GM10847 (cell line): ENCODE data around the gene DUSP10.
A peak's percentile ranks its signal among the peaks of the same experiment; 100 is the strongest.

Experiments used
- POLR2A ChIP-seq: IDR thresholded peaks from 2 replicates; pipeline ENCODE4 v1.6.1; 2011; ENCODE audit not compliant: insufficient read length; ENCODE audit errors: extremely low read depth

Gene DUSP10

GRCh38 chr1:221741703-221742554 lies at the start of gene DUSP10:
DUSP10 (minus strand) TSS chr1:221742089; CDS start chr1:221739744, 2,345 bp downstream.
- peak; percentile 68 for TF ChIP-seq POLR2A

GRCh38 chr1:221788466-221788865 lies 46.6 kb upstream of the DUSP10 start:
- TF ChIP-seq POLR2A: no peak

- no peak for TF ChIP-seq POLR2A
These were observed 44.8 kb upstream of the DUSP10 start for GRCh38 chr1:221786647-221787046.

GRCh38 chr1:221783936-221784335 lies 42.0 kb upstream of the DUSP10 start:
- no peak for TF ChIP-seq POLR2A

- TF ChIP-seq POLR2A: no peak
These were observed 41.5 kb upstream of the DUSP10 start for GRCh38 chr1:221783437-221783836.

- TF ChIP-seq POLR2A: no peak
These were observed 41.1 kb upstream of the DUSP10 start for GRCh38 chr1:221782970-221783369.

- TF ChIP-seq POLR2A: no peak
These were observed 40.6 kb upstream of the DUSP10 start for GRCh38 chr1:221782477-221782876.

GRCh38 chr1:221781102-221781755 lies 39.3 kb upstream of the DUSP10 start:
- TF ChIP-seq POLR2A: no peak

GRCh38 chr1:221780175-221780574 lies 38.3 kb upstream of the DUSP10 start:
- TF ChIP-seq POLR2A: no peak

- TF ChIP-seq POLR2A: no peak
These were observed 37.9 kb upstream of the DUSP10 start for GRCh38 chr1:221779771-221780170.

GRCh38 chr1:221778535-221779142 lies 36.8 kb upstream of the DUSP10 start:
- no peak for TF ChIP-seq POLR2A

GRCh38 chr1:221778125-221778524 lies 36.2 kb upstream of the DUSP10 start:
- TF ChIP-seq POLR2A: no peak

- no peak for TF ChIP-seq POLR2A
These were observed 35.7 kb upstream of the DUSP10 start for GRCh38 chr1:221777431-221778072.

- TF ChIP-seq POLR2A: no peak
These were observed 34.8 kb upstream of the DUSP10 start for GRCh38 chr1:221776495-221777301.

- no peak for TF ChIP-seq POLR2A
These were observed 33.3 kb upstream of the DUSP10 start for GRCh38 chr1:221775206-221775605.
